GM12878 (cell line): ENCODE data around the gene PIGN. TPM values are rescaled to one million over a fixed set of nuclear protein-coding genes. Genes with fewer than 3 reads are reported as not detected.

ENCODE experiments used
- ATAC-seq: fragments of 200-7000 bp; cut with Tn5 transposase; 3 replicates; pipeline ENCODE4 v1.9.1; 2020; ENCODE audit warnings: mild to moderate bottlenecking, moderate library complexity
- BruUV-seq: library from RNA; stranded (reverse); fragments of 400-500 nt; replicated peaks from 2 replicates; lab custom pipeline; 2021; lab: Mats Ljungman, UMichigan
- CTCF ChIA-PET: fragments of 300-600 bp; sonication (Branson Sonifier 250); formaldehyde crosslinking; extraction: SDS; loops from one replicate; lab custom pipeline; 2021; ENCODE audit warnings: inconsistent platforms; lab: Yijun Ruan, JAX
- POLR2A ChIA-PET: fragments of 350-600 bp; formaldehyde crosslinking; extraction: SDS; loops from one replicate; lab custom pipeline; 2021; ENCODE audit warnings: inconsistent platforms; lab: Charles Lee
- RAD21 ChIA-PET: fragments of 300-600 bp; sonication (Branson Sonifier 250); formaldehyde crosslinking; loops from one replicate; lab custom pipeline; 2023; ENCODE audit warnings: antibody characterized with exemption; ENCODE audit not compliant: unreplicated experiment; lab: Charles Lee
- SMC1A ChIA-PET: fragments of 300-600 bp; sonication (Branson Sonifier 250); formaldehyde crosslinking; loops from one replicate; lab custom pipeline; 2023; ENCODE audit not compliant: unreplicated experiment, uncharacterized antibody; lab: Charles Lee
- DNase-seq: peaks from one replicate; pipeline ENCODE4 v3.0.0-alpha.2; 2011; ENCODE audit warnings: low read depth, low spot score
- FAIRE-seq: peaks from 3 replicates; lab custom pipeline; 2011; peaks lifted over from hg19 to GRCh38; lab: Jason Lieb, UNC
- H2AFZ ChIP-seq: 2 replicates; pipeline ENCODE4 v1.6.0; 2011; ENCODE audit warnings: low read depth, low read length, control low read depth; ENCODE audit not compliant: control insufficient read depth
- H3K27ac ChIP-seq: 2 replicates; pipeline ENCODE4 v1.5.1; 2011; ENCODE audit warnings: control low read depth; ENCODE audit not compliant: control insufficient read depth, insufficient read depth
- H3K27me3 ChIP-seq, 2 experiments: replicated peaks in 1 of 2; 2 replicates each; pipeline versions ENCODE4 v1.6.0 to v1.6.1; 2011; ENCODE audit warnings: low read length in 1 of 2; ENCODE audit not compliant: control insufficient read depth in 2 of 2, insufficient read depth in 2 of 2
- H3K36me3 ChIP-seq, 2 experiments: 2 replicates each; pipeline ENCODE4 v1.5.1; 2011; ENCODE audit warnings: low read length in 1 of 2; ENCODE audit not compliant: control insufficient read depth in 2 of 2, insufficient read depth in 2 of 2
- H3K4me1 ChIP-seq: 2 replicates; pipeline ENCODE4 v1.6.1; 2011; ENCODE audit warnings: mild to moderate bottlenecking, low read length, moderate library complexity, mixed read lengths; ENCODE audit not compliant: control insufficient read depth, insufficient read depth
- H3K4me2 ChIP-seq: 2 replicates; pipeline ENCODE4 v1.6.0; 2011; ENCODE audit warnings: control low read depth; ENCODE audit not compliant: control insufficient read depth, insufficient read depth
- H3K4me3 ChIP-seq: fragments of 200-600 bp; sonication (generic); 2 replicates; pipeline ENCODE4 v1.5.1; 2016
- H3K79me2 ChIP-seq: 2 replicates; pipeline ENCODE4 v1.6.0; 2011; ENCODE audit warnings: low read length; ENCODE audit not compliant: control insufficient read depth, insufficient read depth
- H3K9ac ChIP-seq: 2 replicates; pipeline ENCODE4 v1.8.0; 2011; ENCODE audit warnings: low read length, control low read depth, mixed read lengths; ENCODE audit not compliant: control insufficient read depth, insufficient read depth
- H3K9me3 ChIP-seq: replicated peaks from 3 replicates; pipeline ENCODE4 v1.5.1; 2011; ENCODE audit warnings: mild to moderate bottlenecking, low read length; ENCODE audit not compliant: control insufficient read depth, insufficient read depth
- H4K20me1 ChIP-seq: 2 replicates; pipeline ENCODE4 v1.6.0; 2011; ENCODE audit not compliant: control insufficient read depth, insufficient read depth
- BCL3 ChIP-seq: IDR thresholded peaks from 2 replicates; pipeline ENCODE4 v1.6.1; 2011; ENCODE audit warnings: borderline replicate concordance, low read depth, mild to moderate bottlenecking, moderate library complexity, low read length; ENCODE audit not compliant: insufficient read depth, poor library complexity, severe bottlenecking
- E2F8 ChIP-seq: fragments of 450-650 bp; IDR thresholded peaks from 2 replicates; pipeline ENCODE4 v1.6.1; 2018; ENCODE audit warnings: mild to moderate bottlenecking, low read depth, moderate library complexity; ENCODE audit not compliant: partially characterized antibody
- GATAD2B ChIP-seq: fragments of 450-650 bp; conservative IDR thresholded peaks from 2 replicates; pipeline ENCODE4 v1.6.1; 2017; ENCODE audit warnings: low read depth, mild to moderate bottlenecking, moderate library complexity
- IRF4 ChIP-seq: IDR thresholded peaks from 2 replicates; pipeline ENCODE4 v1.6.1; 2011; ENCODE audit warnings: low read depth, low read length
- NFXL1 ChIP-seq: fragments of 450-650 bp; IDR thresholded peaks from 2 replicates; pipeline ENCODE4 v1.6.1; 2017; ENCODE audit warnings: antibody characterized with exemption, mild to moderate bottlenecking, borderline replicate concordance
- RAD51 ChIP-seq: fragments of 450-650 bp; IDR thresholded peaks from 2 replicates; pipeline ENCODE4 v1.6.1; 2016; ENCODE audit warnings: moderate library complexity, mild to moderate bottlenecking, inconsistent platforms
- YBX1 ChIP-seq: fragments of 450-650 bp; IDR thresholded peaks from 2 replicates; pipeline ENCODE4 v1.6.1; 2016; ENCODE audit warnings: antibody characterized with exemption
- WGBS: methylation state at CpG from one replicate; pipeline ENCODE4 v1.1.6; 2016; ENCODE audit warnings: low lambda C conversion rate; ENCODE audit not compliant: insufficient replicate concordance, insufficient coverage; ENCODE audit errors: missing lambda C conversion rate; 5-methylcytosine and 5-hydroxymethylcytosine counted together
- in situ Hi-C: fragments of 300-500 bp; cut with MboI; formaldehyde crosslinking; loops from 9 replicates; pipeline ENCODE4 v1.14.3; 2018; ENCODE audit warnings: mixed read lengths
- intact Hi-C: fragments of 100-400 bp; cut with micrococcal nuclease; formaldehyde crosslinking; loops from one replicate; pipeline ENCODE4 v1.14.2; 2022; ENCODE audit not compliant: unreplicated experiment
- polyA plus RNA-seq, 11 experiments: library from polyadenylated mRNA; depleted of rRNA in 4 of 11; unstranded in 6 of 11; stranded (reverse) in 5 of 11; fragments of >200 nt; fragmentation: Nextera tagmentation in 4 of 11; fragmentation: Illumina TruSeq in 1 of 11; extraction: Ambion mirVana in 4 of 11; extraction: Trizol in 1 of 11; gene quantifications; 1 replicate in 1 of 11; 2 replicates in 10 of 11; pipeline versions ENCODE4 v1.2.1 to v1.2.3, GENCODE V29; 2011 to 2016; ENCODE audit warnings: inconsistent platforms in 2 of 11, missing spikeins in 2 of 11, low read depth in 1 of 11
- total RNA-seq, 4 experiments: library from RNA; depleted of rRNA in 3 of 4; stranded (reverse); fragments of >200 nt in 3 of 4; fragmentation: Illumina TruSeq in 1 of 4; extraction: Trizol in 1 of 4; gene quantifications; 2 replicates each; pipeline versions ENCODE4 v1.2.1 to v1.2.3, GENCODE V29; 2013 to 2021
- TF ChIP-seq, protein P1 (sequence below): fragments of 450-650 bp; IDR thresholded peaks from 2 replicates; pipeline ENCODE4 v1.6.1; 2017; ENCODE audit warnings: borderline replicate concordance
- TF ChIP-seq, protein P2 (sequence below): fragments of 450-650 bp; IDR thresholded peaks from 2 replicates; pipeline ENCODE4 v1.6.1; 2017; ENCODE audit warnings: mild to moderate bottlenecking

The PIGN gene
- total and polyA plus RNA-seq, 10 of the 15 experiments (the other 5 are each of a cell fraction or from before 2014, with no cell fraction given): 6.9 to 25.4 (median 18.7) TPM

DNA sequence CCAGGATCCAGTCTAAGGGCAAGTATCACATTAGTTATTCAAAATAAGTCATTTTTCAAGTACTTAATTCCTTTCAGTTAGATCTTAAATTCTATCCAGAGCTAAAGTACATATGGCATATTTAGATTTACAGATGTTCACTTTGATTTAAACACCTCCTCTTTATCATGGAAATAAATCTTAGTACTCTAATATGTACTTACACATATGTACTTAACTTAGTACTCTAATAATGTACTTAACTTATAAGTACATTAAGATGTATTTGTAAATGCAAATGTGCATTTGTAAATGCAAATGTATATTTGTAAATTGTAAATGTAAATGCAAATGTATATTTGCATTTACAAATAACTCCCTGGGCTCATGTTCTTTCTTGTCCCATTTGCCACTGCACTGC lies 14.6 kb downstream of the PIGN start:
- no peak overlapping the region for H3K27ac ChIP-seq
- H3K27me3 ChIP-seq: no peaks in the 10 kb centered on the region
- no peaks in the 10 kb centered on the region for H4K20me1 ChIP-seq
- H3K4me3 ChIP-seq: no peak overlapping the region
- no peak for FAIRE-seq
- DNase-seq: no peak
- no peak overlapping the region for H2AFZ ChIP-seq
- H3K4me1 ChIP-seq: no peaks in the 10 kb centered on the region
- no peak for ATAC-seq
- H3K9ac ChIP-seq: no peak overlapping the region
- no TSS peak for BruUV-seq
- POLR2A ChIA-PET: no interaction called here
- SMC1A ChIA-PET: no interaction called here
- CTCF ChIA-PET: no interaction called here
- in situ Hi-C loops: no loop called here
- no peaks in the 10 kb centered on the region for H3K79me2 ChIP-seq
- RAD21 ChIA-PET: no interaction called here
- no peaks in the 10 kb centered on the region for H3K36me3 ChIP-seq
- intact Hi-C loops: no loop called here
- no peak overlapping the region for H3K4me2 ChIP-seq
- TF ChIP-seq BCL3: no peak
- TF ChIP-seq RAD51: no peak
- TF ChIP-seq, protein P1, sequence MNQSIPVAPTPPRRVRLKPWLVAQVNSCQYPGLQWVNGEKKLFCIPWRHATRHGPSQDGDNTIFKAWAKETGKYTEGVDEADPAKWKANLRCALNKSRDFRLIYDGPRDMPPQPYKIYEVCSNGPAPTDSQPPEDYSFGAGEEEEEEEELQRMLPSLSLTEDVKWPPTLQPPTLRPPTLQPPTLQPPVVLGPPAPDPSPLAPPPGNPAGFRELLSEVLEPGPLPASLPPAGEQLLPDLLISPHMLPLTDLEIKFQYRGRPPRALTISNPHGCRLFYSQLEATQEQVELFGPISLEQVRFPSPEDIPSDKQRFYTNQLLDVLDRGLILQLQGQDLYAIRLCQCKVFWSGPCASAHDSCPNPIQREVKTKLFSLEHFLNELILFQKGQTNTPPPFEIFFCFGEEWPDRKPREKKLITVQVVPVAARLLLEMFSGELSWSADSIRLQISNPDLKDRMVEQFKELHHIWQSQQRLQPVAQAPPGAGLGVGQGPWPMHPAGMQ: no peak
- TF ChIP-seq IRF4: no peak
- no peak for TF ChIP-seq NFXL1
- H3K9me3 ChIP-seq: no peaks in the 10 kb centered on the region

GRCh38 chr18:62170857-62171256 lies 16.0 kb downstream of the PIGN start:
- BruUV-seq: no TSS peak

More at GRCh38 chr18:62170857-62171256, 16.0 kb downstream of the PIGN start:
- no peak overlapping the region for H3K9ac ChIP-seq
- H3K27me3 ChIP-seq: no peaks in the 10 kb centered on the region
- no peak overlapping the region for H2AFZ ChIP-seq
- H3K36me3 ChIP-seq: no peaks in the 10 kb centered on the region
- H3K4me1 ChIP-seq: no peaks in the 10 kb centered on the region
- no peaks in the 10 kb centered on the region for H4K20me1 ChIP-seq
- H3K27ac ChIP-seq: no peak overlapping the region
- no peak for FAIRE-seq
- ATAC-seq: no peak
- H3K4me3 ChIP-seq: no peak overlapping the region
- ChIA-PET SMC1A (no interaction called here), POLR2A (no interaction called here), CTCF (interaction anchor here (1.6 kb wide), 1 partner anchor 10 kb away, joined by 3 read pairs; no protein-coding TSS in a partner anchor), RAD21 (no interaction called here)
- H3K79me2 ChIP-seq: no peaks in the 10 kb centered on the region
- no peaks in the 10 kb centered on the region; the same call in 1 of the 3 replicates for H3K9me3 ChIP-seq
- 93% methylated on average over 1 of the region's 1 CpG for WGBS
- no peak for DNase-seq
- no peak overlapping the region for H3K4me2 ChIP-seq
- TF ChIP-seq E2F8 (no peak), GATAD2B (no peak), YBX1 (no peak)
- TF ChIP-seq, protein P2, sequence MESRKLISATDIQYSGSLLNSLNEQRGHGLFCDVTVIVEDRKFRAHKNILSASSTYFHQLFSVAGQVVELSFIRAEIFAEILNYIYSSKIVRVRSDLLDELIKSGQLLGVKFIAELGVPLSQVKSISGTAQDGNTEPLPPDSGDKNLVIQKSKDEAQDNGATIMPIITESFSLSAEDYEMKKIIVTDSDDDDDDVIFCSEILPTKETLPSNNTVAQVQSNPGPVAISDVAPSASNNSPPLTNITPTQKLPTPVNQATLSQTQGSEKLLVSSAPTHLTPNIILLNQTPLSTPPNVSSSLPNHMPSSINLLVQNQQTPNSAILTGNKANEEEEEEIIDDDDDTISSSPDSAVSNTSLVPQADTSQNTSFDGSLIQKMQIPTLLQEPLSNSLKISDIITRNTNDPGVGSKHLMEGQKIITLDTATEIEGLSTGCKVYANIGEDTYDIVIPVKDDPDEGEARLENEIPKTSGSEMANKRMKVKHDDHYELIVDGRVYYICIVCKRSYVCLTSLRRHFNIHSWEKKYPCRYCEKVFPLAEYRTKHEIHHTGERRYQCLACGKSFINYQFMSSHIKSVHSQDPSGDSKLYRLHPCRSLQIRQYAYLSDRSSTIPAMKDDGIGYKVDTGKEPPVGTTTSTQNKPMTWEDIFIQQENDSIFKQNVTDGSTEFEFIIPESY: no peak
- intact Hi-C loops (no loop called here), in situ Hi-C loops (no loop called here)
